Thymus (tissue), 11 donors: ENCODE data around the gene COP1. TPM values are rescaled to one million over a fixed set of nuclear protein-coding genes. Genes with fewer than 3 reads are reported as not detected.
A peak's percentile ranks its signal among the peaks of the same experiment; 100 is the strongest.

Experiments
- DNase-seq, 9 donors: peaks; one replicate each; pipeline ENCODE4 v3.0.0-alpha.2; 2013; ENCODE audit warnings: low spot score in 9 of 9, low read depth in 6 of 9, missing footprints in 1 of 9
- H3K27ac ChIP-seq, 2 donors: one replicate each; pipeline ENCODE4 v1.5.1; 2013; ENCODE audit warnings: control low read depth in 1 of 2, low read depth in 1 of 2, low read length in 1 of 2, mild to moderate bottlenecking in 1 of 2, moderate library complexity in 1 of 2
- H3K27me3 ChIP-seq, 2 donors: one replicate each; pipeline ENCODE4 v1.5.1; 2013; ENCODE audit warnings: low read length in 1 of 2; ENCODE audit not compliant: control insufficient read depth in 2 of 2, insufficient read depth in 1 of 2
- H3K36me3 ChIP-seq, 2 donors: one replicate each; pipeline ENCODE4 v1.5.1; 2013; ENCODE audit warnings: low read length in 1 of 2, mild to moderate bottlenecking in 1 of 2, moderate library complexity in 1 of 2; ENCODE audit not compliant: control insufficient read depth in 2 of 2, insufficient read depth in 2 of 2
- H3K4me1 ChIP-seq, 2 donors: one replicate each; pipeline ENCODE4 v1.5.1; 2013; ENCODE audit warnings: low read length in 2 of 2; ENCODE audit not compliant: control insufficient read depth in 2 of 2, insufficient read depth in 2 of 2
- H3K4me3 ChIP-seq, 2 donors: one replicate each; pipeline ENCODE4 v1.5.1; 2013; ENCODE audit warnings: low read length in 2 of 2, control low read depth in 1 of 2, mild to moderate bottlenecking in 1 of 2
- H3K9me3 ChIP-seq, 2 donors: one replicate each; pipeline ENCODE4 v1.5.1; 2013; ENCODE audit warnings: low read length in 1 of 2, mild to moderate bottlenecking in 1 of 2; ENCODE audit not compliant: control insufficient read depth in 2 of 2, insufficient read depth in 1 of 2
- WGBS: extraction: QIAGEN DNeasy Blood & Tissue Kit; methylation state at CpG from one replicate; pipeline ENCODE4 v1.1.7; 2013; 5-methylcytosine and 5-hydroxymethylcytosine counted together
- polyA plus RNA-seq: library from polyadenylated mRNA; stranded (reverse); fragments of 200-250 nt; gene quantifications from one replicate; pipeline ENCODE4 v1.2.3, GENCODE V29; 2013
- total RNA-seq: library from RNA; stranded (reverse); fragments of 120-200 nt; gene quantifications from one replicate; pipeline ENCODE4 v1.2.4, GENCODE V29; 2013
- donor health status: healthy.

The COP1 gene
- total and polyA plus RNA-seq, 2 donors = 45.0 to 69.5 TPM

GRCh38 chr1:176122282-176122681 lies 84.8 kb downstream of the COP1 start:
- no peak overlapping the region for H3K27ac ChIP-seq
- no peaks in the 10 kb centered on the region for H3K36me3 ChIP-seq
- 98% methylated on average over 4 of the region's 4 CpGs for WGBS
- no peaks in the 10 kb centered on the region for H3K27me3 ChIP-seq
- no peak for DNase-seq
- H3K9me3 ChIP-seq = no peaks in the 10 kb centered on the region
- H3K4me1 ChIP-seq = no peaks in the 10 kb centered on the region
- H3K4me3 ChIP-seq = no peak overlapping the region

- 95% methylated on average over 1 of the region's 1 CpG for WGBS
Measured at GRCh38 chr1:176119549-176119948, 87.5 kb downstream of the COP1 start.

GRCh38 chr1:176118985-176119384 lies 88.1 kb downstream of the COP1 start:
- peaks cover 7 to 8% of the 10 kb centered on the region in 2 donors for H3K36me3 ChIP-seq
- H3K27ac ChIP-seq = no peak overlapping the region
- no peak overlapping the region for H3K4me3 ChIP-seq
- DNase-seq = no peak
- H3K4me1 ChIP-seq = no peaks in the 10 kb centered on the region
- H3K9me3 ChIP-seq = no peaks in the 10 kb centered on the region
- H3K27me3 ChIP-seq = no peaks in the 10 kb centered on the region

More at GRCh38 chr1:176119549-176119948, 87.5 kb downstream of the COP1 start:
- no peaks in the 10 kb centered on the region for H3K27me3 ChIP-seq
- no peak overlapping the region for H3K27ac ChIP-seq
- no peak overlapping the region for H3K4me3 ChIP-seq
- H3K9me3 ChIP-seq = no peaks in the 10 kb centered on the region
- H3K4me1 ChIP-seq = no peaks in the 10 kb centered on the region
- DNase-seq = no peak
- H3K36me3 ChIP-seq = peaks cover 6 to 8% of the 10 kb centered on the region in 2 donors

GRCh38 chr1:176111835-176112234 lies 95.3 kb downstream of the COP1 start:
- 99% methylated on average over 1 of the region's 1 CpG for WGBS
- H3K36me3 ChIP-seq = peaks cover 8 to 23% of the 10 kb centered on the region in 2 donors

GRCh38 chr1:176110203-176110602 lies 96.9 kb downstream of the COP1 start:
- no peak overlapping the region for H3K27ac ChIP-seq
- peaks cover 12 to 18% of the 10 kb centered on the region in 2 donors for H3K36me3 ChIP-seq
- 99% methylated on average over 1 of the region's 1 CpG for WGBS
- no peak overlapping the region for H3K4me3 ChIP-seq
- no peak for DNase-seq
- no peaks in the 10 kb centered on the region for H3K9me3 ChIP-seq
- H3K4me1 ChIP-seq = no peaks in the 10 kb centered on the region
- no peaks in the 10 kb centered on the region for H3K27me3 ChIP-seq

More at GRCh38 chr1:176111835-176112234, 95.3 kb downstream of the COP1 start:
- H3K27me3 ChIP-seq = no peaks in the 10 kb centered on the region
- H3K4me3 ChIP-seq = no peak overlapping the region
- no peak overlapping the region for H3K27ac ChIP-seq
- DNase-seq = no peak
- H3K9me3 ChIP-seq = no peaks in the 10 kb centered on the region
- H3K4me1 ChIP-seq = no peaks in the 10 kb centered on the region

- Histone ChIP-seq H3K4me3 (no peak overlapping the region), H3K9me3 (peaks cover 6% of the 10 kb centered on the region in 2 donors), H3K4me1 (no peaks in the 10 kb centered on the region), H3K36me3 (peaks cover 20 to 25% of the 10 kb centered on the region in 2 donors), H3K27ac (no peak overlapping the region), H3K27me3 (no peaks in the 10 kb centered on the region)
- no peak for DNase-seq
- WGBS = 98% methylated on average over 1 of the region's 1 CpG
Measured at GRCh38 chr1:176102768-176103350, 104.2 kb downstream of the COP1 start.

GRCh38 chr1:176101951-176102642 lies 105.0 kb downstream of the COP1 start:
- peaks cover 6 to 10% of the 10 kb centered on the region in 2 donors for H3K9me3 ChIP-seq
- H3K36me3 ChIP-seq = peaks cover 20 to 25% of the 10 kb centered on the region in 2 donors

GRCh38 chr1:176098560-176098959 lies 108.5 kb downstream of the COP1 start:
- Histone ChIP-seq H3K9me3 (peaks cover 6 to 14% of the 10 kb centered on the region in 2 donors), H3K27me3 (no peaks in the 10 kb centered on the region), H3K27ac (no peak overlapping the region), H3K4me1 (no peaks in the 10 kb centered on the region), H3K4me3 (no peak overlapping the region), H3K36me3 (peaks cover 14 to 23% of the 10 kb centered on the region in 2 donors)
- WGBS = 98% methylated on average over 2 of the region's 2 CpGs
- peak in 1 of 9 donors; percentile 12 for DNase-seq

More at GRCh38 chr1:176101951-176102642, 105.0 kb downstream of the COP1 start:
- H3K27me3 ChIP-seq = no peaks in the 10 kb centered on the region
- no peak for DNase-seq
- WGBS = 97% methylated on average over 5 of the region's 5 CpGs
- H3K4me3 ChIP-seq = no peak overlapping the region
- H3K4me1 ChIP-seq = no peaks in the 10 kb centered on the region
- no peak overlapping the region for H3K27ac ChIP-seq

GRCh38 chr1:176096015-176096414 lies 111.1 kb downstream of the COP1 start:
- peaks cover 9 to 20% of the 10 kb centered on the region in 2 donors for H3K36me3 ChIP-seq
- H3K4me1 ChIP-seq = no peaks in the 10 kb centered on the region
- no peak overlapping the region for H3K27ac ChIP-seq
- H3K9me3 ChIP-seq = peaks cover 4 to 14% of the 10 kb centered on the region in 2 donors
- no peaks in the 10 kb centered on the region for H3K27me3 ChIP-seq
- DNase-seq = no peak
- no peak overlapping the region for H3K4me3 ChIP-seq
- 98% methylated on average over 3 of the region's 3 CpGs for WGBS
